Measurements from ENCODE around the gene NELL1. TPM values are rescaled to one million over a fixed set of nuclear protein-coding genes. Genes with fewer than 3 reads are reported as not detected.

The NELL1 gene
- polyA plus RNA-seq, 2 of the 4 experiments (the other 2 are of a cell fraction): not detected

- TF ChIP-seq HMGXB4 (CRISPR knock-in tag; IDR thresholded peaks at IDR 0.05; ENCODE audit: borderline replicate concordance) (no peak), EP300 (IDR thresholded peaks at IDR 0.05) (no peak)
Measured at GRCh38 chr11:21026685-21027084, 357.3 kb downstream of the NELL1 start (continued).

GRCh38 chr11:21037850-21038249 lies 368.5 kb downstream of the NELL1 start:
- DNase-seq (ENCODE audit: low read depth in 1 of 2, low spot score in 1 of 2): no peak
- Histone ChIP-seq H3K4me2 (no peak overlapping the region), H3K27ac (no peak overlapping the region), H3K9me3 (no peaks in the 10 kb centered on the region), H3K4me1 (no peaks in the 10 kb centered on the region), H3K4me3 (no peak overlapping the region)
- WGBS (ENCODE audit: missing lambda C conversion rate): 2% methylated on average over 2 of the region's 2 CpGs
- POLR2A ChIA-PET: no interaction called here
- TF ChIP-seq E2F6 (IDR thresholded peaks at IDR 0.05; ENCODE audit: borderline replicate concordance, low read depth) (no peak), CHD2 (IDR thresholded peaks at IDR 0.05; ENCODE audit: low read length, partially characterized antibody) (no peak), TFCP2L1 (CRISPR knock-in tag; IDR thresholded peaks at IDR 0.05) (no peak), FOXS1 (CRISPR knock-in tag; IDR thresholded peaks at IDR 0.05) (no peak), POLR2AphosphoS2 (conservative IDR thresholded peaks at IDR 0.05; ENCODE audit: low read length) (no peak), HEYL (CRISPR knock-in tag; IDR thresholded peaks at IDR 0.05) (no peak), RCOR1 (IDR thresholded peaks at IDR 0.05; ENCODE audit: low read depth, low read length) (no peak), PHF8 (IDR thresholded peaks at IDR 0.05; ENCODE audit: borderline replicate concordance, low read depth) (no peak), CTCF (IDR thresholded peaks at IDR 0.05) (no peak), BCL3 (IDR thresholded peaks at IDR 0.05) (no peak), CBX2 (IDR thresholded peaks at IDR 0.05; ENCODE audit: borderline replicate concordance, low read depth) (no peak), RNF2 (IDR thresholded peaks at IDR 0.05; ENCODE audit: borderline replicate concordance, low read depth) (no peak)
- ATAC-seq: no peak
- CTCF ChIA-PET: no interaction called here
- no peak for FAIRE-seq

GRCh38 chr11:21038801-21039200 lies 369.4 kb downstream of the NELL1 start:
- DNase-seq (ENCODE audit: low read depth in 1 of 2, low spot score in 1 of 2) (no peak), FAIRE-seq (no peak), ATAC-seq (no peak)
- Histone ChIP-seq H3K4me1 (no peaks in the 10 kb centered on the region), H3K4me3 (no peak overlapping the region), H3K9me3 (no peaks in the 10 kb centered on the region), H3K4me2 (no peak overlapping the region), H3K27ac (no peak overlapping the region)
- ChIA-PET POLR2A (no interaction called here), CTCF (no interaction called here)
- TF ChIP-seq RFX5 (IDR thresholded peaks at IDR 0.05) (no peak), HES2 (IDR thresholded peaks at IDR 0.05) (no peak), MAX (IDR thresholded peaks at IDR 0.05) (no peak), BCL3 (IDR thresholded peaks at IDR 0.05) (no peak), POLR2AphosphoS2 (conservative IDR thresholded peaks at IDR 0.05; ENCODE audit: low read length) (no peak), TFCP2L1 (CRISPR knock-in tag; IDR thresholded peaks at IDR 0.05) (no peak), REST (IDR thresholded peaks at IDR 0.05) (no peak)

Data from A549 (cell line).